Activated T-helper 1 cell treated with Interleukin-2 at 50 U/mL for 16 hours (primary cell): Measurements from ENCODE around the gene PRR36.
"Not testable (repeated sequence)": the region's sequence is repeated elsewhere in the genome, so short reads cannot be mapped to it uniquely, and the experiment has no call there.

Source experiments
- DNase-seq: peaks from one replicate; pipeline ENCODE4 v3.0.0-alpha.2; 2020; ENCODE audit warnings: low read depth

PRR36 gene

DNA sequence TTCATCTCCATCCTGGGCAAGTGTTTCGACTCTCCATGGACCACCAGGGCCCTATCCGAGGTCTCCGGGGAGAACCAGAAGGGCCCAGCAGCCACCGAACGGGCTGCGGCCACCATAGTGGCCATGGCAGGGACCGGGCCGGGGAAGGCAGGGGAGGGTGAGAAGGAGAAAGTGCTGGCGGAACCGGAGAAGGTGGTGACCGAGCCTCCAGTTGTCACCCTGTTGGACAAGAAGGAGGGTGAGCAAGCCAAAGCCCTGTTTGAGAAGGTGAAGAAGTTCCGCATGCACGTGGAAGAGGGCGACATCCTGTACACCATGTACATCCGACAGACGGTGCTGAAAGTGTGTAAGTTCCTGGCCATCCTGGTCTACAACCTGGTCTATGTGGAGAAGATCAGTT is 24.8 kb upstream of the PRR36 start:
- DNase-seq = no peak

DNA sequence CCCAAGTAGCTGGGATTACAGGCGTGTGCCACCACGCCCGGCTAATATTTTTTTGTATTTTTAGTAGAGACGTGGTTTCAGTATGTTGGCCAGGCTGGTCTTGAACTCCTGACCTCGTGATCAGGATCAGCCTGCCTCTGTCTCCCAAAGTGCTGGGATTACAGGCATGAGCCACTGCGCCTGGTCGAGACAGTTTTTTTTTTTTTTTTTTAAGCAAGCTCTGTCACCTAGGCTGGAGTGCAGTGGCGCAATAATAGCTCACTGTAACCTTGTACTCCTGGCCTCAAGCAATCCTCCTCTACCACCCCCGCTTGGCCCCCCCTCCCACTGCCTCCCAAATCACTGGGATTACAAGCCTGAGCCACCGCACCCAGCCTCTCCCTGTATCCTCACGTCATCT is 23.1 kb upstream of the PRR36 start:
- DNase-seq = no peak

DNA sequence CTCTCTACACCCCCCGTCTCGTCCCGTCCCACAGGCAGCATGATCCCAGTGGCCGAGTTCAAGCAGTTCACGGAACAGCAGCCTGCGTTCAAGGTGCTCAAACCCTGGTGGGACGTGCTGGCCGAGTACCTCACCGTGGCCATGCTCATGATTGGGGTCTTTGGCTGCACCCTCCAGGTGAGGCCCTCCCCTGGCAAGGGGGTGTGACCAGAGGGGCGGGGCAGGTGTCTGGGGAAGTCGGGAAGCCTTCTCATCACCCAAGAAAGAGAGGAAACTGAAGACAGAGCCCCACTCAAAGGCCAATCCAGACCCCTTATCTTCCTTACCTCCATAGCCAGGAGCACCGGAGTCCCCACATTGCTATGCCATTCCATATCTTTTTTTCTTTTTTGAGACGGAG is 21.4 kb upstream of the PRR36 start:
- DNase-seq = no peak

DNA sequence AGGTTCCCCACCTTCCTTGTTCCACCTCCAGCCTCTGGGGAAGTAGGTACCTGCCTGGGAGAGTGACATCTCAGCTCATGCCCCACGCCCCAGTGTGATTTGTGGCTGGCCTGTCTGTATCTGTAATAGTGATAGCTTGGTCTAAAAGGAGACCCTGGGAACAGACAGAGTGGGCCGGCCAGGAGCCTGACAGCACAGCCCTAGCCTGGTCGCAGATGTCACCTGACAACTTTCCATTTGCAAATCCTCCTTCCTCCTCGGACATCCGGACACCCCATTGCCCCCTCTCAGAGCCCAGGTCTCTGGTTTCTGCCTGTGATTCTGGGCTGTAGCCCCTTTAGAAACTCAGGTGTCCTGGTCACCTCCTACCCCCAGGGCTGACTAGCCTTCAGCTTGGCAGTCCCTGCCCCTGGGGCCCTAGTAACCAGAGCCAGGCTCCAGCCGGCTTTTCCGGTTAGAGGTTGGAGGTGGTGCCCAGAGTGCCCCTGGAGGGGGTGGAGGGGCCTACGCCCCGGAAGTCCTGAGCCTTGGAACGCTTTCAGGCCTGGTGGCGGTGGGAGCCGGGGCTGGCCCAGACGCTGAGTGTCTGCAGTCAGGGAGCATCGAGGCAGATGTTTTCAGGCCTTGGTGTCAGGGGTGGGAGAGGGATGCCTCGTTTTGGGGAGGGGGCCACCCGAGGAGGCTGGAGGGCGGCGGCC is 20.6 kb upstream of the PRR36 start:
- DNase-seq = no peak

DNA sequence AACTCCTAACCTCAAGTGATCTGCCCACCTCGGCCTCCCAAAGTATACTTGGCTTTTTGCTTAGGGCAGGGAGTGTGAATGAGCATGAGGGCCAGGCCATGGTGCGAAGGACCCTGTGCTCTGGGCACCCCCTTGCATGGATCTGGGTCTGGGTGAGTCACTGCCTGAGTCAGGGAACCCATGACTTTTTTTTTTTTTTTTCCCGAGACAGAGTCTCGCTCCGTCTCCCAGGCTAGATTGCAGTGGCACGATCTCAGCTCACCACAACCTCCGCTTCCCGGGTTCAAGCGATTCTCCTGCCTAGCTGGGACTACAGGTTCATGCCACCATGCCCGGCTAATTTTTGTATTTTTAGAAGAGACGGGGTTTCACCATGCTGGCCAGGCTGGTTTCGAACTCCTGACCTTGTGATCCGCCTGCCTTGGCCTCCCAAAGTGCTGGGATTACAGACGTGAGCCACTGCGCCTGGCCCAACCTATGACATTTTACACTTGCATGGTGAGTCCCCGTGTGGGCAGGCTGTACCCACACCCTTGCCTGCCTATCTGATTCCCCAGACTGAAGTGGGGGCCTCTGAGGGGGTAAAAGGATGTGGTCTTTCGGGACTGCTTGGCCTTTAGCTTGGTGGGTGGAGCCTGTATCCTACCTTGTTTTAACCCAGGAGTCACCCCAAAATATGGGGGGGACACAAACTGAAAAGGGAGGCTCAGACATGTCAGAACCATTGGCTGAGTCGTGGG is 19.3 kb upstream of the PRR36 start:
- DNase-seq = not testable (repeated sequence)

DNA sequence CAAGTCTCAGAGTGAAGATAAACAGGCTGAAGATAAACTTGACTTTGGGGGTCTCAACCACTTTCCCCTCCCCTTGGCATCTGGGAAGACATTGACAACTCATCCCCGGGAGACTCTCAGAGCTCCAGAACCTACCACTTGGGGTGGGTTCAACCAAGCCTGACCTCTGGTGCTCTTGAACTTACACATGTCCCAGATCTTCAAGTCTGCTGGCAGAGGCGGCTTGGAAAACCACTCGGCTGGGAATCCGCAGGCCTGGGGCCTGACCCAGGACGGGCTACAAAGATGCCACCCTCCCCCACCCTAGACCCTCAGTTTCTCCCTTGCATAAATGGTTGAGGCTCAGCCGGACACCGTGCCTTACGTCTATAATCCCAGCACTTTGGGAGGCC is 14.6 kb upstream of the PRR36 start:
- DNase-seq = no peak

DNA sequence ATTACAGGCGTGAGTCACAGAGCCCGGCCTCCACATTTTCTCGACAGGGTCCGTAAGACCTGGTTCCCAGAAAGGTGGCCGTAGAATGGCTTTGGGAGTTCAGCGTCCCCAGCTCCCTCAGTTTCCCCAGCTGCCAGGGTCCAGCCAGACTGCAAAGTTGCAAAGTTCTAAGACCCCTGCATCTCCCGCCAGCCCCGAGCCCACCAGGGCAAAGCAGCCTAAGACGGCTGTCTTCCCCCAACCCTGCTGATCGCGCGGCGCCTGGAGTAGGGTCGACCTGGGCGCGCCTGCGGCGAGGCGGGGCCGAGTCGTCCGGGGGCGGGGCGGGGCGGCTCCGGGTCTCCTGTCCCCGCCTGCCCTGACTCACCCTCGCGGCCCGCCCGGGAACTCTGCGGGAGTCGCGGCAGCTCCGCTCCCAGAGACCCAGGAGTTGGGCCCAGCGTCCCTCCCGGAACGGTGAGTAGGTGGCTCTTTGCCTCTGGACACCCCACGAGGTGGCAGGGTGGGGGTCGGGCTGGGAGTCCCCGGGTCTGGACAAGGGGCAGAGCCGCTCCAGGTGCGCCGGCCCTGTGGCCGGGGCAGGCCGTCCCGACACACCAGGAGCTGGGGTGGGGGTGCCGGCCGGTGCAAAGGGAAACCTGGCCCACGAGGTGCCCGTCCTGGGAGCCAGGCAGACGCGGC is 14.1 kb upstream of the PRR36 start, which contains the start of gene LRRC8E:
TSS of gene LRRC8E (plus strand) at position 366 of the 681 bp plus-strand sequence. CDS start 7,094 bp downstream, outside the sequence.
- no peak for DNase-seq

DNA sequence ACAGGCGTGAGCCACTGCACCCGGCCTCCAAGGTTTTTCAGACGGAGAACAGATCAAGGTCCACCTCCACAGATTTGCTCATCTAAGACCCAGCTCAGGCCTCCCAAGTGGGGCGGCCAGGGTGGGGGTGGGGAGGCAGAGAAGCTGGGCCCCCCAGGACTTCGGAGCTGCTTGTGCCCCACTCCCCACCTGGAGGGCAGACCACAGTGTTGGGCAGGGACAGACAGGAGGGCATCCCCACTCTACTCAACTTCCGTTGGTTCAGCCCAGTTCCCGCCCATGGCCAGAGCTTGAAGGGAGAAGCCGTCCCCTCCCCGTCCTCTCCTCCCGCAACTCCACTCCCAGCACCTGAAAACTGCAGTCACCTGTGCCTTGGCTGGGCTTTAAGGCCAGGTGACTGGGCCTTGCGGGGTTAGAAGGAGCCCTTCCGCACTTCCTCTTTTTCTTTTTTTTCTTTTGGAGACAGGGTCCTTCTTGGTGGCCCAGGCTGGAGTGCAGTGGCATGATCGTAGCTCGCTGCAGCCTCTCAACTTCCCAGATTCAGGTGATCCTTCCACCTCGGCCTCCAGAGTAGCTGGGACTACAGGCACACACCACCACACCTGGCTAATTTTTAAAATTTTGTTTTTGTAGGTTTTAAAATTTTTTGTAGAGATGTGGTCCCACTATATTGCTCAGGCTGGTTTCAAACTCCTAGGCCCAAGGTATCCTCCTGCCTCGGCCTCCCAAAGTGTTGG is 13.4 kb upstream of the PRR36 start:
- DNase-seq = no peak

DNA sequence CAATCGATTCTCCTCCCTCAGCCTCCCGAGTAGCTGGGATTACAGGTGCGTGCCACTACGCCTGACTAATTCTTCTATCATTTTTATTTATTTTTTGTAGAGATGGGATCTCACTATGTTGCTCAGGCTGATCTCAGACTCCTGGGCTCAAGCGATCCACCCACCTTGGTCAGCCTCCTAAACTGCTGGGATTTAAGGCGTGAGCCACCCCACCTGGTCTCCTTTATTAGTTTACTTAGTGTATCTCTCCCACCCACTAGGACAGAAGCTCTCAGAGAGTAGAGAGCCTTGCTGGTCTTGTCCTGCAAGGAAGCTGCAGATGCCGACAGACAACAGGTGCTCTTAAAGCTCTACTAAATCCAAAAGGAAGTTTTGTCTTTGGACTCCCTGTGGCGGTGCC is 11.6 kb upstream of the PRR36 start:
- no peak for DNase-seq

DNA sequence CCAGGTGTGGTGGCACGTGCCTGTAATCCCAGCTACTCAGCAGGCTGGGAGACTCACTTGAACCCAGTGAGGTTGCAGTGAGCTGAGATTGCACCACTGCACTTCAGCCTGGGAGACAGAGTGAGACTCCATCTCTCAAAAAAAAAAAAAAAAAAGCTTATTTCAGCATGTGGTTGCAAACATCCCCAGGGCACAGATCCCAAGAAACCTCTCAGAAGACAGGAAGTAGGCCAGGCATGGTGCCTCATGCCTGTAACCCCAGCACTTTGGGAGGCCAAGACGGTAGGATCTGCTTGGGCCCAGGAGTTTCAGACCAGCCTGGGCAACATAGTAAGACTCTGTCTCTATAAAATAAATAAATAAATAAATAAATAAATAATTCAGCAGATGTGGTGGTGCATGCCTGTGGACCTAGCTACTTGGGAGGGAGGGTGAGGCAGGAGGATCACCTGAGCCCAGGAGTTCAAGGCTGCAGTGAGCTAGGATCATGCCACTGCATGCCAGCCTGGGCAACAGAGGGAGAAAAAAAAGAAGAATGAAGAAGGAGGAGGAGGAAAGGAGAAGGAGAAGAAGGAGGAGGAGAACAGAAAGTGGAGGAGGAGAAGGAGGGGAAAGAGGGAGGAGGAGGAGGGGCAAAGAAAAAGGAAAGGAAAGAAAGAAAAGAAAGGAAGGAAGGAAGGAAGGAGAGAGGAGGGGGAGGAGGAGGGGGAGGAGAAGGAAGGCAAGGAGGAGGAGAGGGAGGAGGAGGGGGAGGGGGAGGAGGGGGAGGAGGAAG is 9.8 kb upstream of the PRR36 start:
- DNase-seq = no peak

DNA sequence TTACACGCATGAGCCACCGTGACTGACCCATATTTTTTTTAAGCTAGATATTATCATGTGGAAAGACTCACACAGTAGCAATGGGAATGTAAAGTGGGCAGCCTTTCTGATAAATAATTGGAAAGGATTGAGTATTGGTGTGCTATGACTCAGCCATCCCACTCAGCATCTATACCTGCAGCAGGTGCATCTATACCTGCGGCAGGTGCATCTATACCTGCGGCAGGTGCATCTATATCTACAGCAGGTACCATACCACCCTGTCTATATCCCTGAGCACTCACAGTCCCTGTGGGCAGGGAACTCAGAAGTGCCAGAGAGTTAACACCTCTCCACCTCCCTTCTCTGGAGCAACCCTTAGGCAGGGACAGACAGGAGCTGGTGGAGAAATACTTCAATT is 8.9 kb upstream of the PRR36 start:
- DNase-seq = no peak

DNA sequence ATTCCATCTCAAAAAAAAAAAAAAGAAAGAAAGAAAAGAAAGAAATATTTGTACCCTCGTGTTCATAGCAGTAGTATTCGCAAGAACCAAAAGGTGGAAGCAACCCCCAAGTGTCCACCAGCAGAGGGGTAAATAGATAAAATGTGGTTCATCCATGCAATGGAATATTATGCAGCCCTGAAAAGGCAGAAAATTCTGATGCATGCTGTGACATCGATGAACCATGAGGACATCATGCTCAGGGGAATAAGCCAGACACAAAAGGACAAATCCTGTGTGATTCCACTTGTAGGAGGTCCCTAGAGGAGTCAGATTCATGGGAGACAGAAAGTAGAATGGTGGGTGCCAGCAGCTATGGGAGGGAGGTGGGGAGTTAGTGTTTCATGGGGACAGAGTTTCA is 7.7 kb upstream of the PRR36 start:
- no peak for DNase-seq

DNA sequence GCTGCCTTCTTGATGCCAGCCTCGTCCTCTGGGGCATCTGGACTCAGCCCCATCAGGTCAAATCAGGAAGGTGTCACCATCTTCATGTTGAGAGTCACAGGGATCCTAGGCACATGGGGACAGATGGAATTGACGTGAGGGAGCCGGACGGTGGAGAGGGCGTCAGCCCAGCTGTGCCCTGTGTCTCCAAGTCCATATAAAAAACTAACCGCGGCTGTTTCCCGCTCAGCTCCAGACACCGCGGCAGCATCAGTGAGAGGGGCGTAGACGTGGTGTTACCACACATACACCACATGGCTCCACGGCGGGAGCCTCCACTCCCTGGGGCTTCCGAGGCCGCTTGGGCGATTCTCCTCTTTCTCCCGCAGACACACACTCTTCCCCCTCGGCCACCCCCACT is 5.6 kb upstream of the PRR36 start:
- no peak for DNase-seq

DNA sequence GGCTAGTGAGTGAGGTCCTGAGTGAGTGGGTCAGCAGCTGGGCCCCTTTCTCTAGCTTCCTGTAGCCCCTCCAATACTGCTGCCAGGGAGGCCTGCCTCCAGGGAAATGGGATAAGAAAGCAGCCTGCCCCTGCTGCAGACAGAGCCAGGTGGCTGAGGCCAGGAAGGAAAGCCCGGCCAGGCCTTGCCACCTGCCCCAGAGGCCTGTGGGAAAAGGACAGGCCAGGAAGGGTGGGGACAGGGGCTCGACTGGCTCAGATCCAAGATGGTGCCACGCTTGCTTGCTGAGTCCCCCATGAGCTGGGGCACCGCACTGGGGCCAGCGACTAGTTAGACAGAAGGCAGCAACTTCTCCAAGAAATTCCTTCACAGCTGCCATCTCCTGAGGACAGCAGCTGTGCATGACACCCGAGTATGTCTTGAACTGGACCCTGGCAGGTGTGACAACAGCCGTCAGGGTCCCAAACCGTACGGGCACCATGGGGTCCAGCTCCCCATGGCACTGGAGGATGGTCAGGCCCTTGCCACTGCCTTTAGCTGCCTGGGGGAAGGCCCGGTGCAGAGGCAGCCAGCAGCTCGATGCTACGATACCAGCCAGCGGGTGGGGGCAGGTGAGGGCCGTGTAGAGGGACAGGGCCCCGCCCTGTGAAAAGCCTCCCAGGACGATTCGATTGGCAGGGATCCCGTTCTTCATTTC is 5.1 kb upstream of the PRR36 start:
- no peak for DNase-seq

DNA sequence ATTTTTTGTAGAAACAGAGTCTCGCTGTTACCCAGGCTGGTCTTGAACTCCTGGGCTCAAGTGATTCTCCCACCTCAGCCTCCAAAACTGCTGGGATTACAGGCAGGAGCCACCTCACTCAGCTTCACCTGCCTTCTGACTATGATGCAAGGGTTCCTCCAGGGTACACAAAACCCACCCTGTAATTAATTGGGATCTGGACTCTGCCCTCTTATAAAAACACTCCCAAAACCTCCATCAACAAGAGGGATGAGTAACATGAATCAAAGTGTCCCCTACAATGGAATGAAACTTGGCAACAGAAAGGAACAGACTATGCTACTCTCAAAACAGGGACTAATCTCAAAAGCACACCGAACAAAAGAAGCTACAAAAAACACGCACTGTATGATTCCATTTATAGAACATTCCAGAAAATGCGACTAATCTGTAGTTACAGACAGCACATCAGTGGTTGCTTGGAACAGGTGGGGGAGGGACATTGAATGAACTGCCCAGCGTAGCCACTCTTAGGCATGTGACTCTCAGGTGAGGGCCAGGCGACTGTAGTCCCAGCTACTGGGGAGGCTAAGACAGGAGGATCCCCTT is 3.2 kb upstream of the PRR36 start:
- DNase-seq = no peak

DNA sequence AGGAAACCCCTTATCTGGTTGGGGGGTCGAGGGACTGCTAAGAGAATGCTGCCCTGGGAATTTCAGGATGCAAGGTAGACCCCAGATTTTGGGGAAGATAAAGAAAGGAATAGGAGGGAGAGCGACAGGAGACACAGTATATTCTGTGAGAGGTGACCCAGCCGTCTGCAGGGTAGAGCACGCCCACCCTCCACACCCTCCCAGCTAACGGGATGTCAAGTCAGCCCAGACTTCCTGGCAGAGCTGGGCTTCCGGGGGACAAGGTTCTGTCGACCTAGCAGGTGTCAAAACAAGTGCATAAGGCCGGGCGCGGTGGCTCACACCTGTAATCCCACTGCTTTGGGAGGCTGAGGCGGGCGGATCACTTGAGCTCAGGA is 695 bp upstream of the PRR36 start:
- DNase-seq = no peak

DNA sequence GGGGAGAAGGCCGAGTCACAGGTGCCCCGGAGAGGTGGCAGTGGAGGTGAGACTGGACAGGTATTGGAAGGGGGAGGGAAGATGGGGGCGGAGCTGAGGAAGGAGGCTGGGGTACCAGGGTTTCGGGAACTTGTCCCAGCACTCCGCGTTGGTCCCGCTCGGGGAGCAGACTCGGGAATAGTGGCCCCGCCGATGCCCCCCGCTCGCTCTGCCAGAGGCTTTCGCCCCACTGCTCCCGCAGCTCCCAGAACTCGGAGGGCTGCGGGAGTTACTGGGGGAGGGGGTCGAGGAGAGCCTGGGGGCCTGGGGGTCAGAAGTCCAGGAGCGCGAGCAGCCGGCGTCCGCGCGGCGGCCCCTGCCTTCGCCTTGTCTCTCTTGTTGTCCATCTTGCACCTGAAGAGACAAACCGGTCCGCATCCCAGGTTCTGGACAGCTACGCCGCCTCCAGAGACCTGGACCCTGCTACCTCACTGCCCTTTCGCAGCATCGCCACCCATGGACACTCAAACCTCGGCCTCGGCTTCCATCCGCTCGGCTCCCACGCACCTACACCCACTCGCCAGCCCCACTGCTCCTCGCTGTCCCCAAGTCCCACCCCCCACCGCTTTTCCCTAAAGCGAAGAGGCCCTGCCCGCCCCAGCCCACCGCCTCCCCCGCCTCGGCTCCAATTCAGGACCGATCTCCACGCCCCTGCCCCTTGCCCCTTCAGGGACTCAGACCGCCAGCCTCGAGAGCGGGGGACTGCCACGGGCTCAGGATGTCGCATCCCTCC is 700 bp downstream of the PRR36 start:
- DNase-seq = no peak

DNA sequence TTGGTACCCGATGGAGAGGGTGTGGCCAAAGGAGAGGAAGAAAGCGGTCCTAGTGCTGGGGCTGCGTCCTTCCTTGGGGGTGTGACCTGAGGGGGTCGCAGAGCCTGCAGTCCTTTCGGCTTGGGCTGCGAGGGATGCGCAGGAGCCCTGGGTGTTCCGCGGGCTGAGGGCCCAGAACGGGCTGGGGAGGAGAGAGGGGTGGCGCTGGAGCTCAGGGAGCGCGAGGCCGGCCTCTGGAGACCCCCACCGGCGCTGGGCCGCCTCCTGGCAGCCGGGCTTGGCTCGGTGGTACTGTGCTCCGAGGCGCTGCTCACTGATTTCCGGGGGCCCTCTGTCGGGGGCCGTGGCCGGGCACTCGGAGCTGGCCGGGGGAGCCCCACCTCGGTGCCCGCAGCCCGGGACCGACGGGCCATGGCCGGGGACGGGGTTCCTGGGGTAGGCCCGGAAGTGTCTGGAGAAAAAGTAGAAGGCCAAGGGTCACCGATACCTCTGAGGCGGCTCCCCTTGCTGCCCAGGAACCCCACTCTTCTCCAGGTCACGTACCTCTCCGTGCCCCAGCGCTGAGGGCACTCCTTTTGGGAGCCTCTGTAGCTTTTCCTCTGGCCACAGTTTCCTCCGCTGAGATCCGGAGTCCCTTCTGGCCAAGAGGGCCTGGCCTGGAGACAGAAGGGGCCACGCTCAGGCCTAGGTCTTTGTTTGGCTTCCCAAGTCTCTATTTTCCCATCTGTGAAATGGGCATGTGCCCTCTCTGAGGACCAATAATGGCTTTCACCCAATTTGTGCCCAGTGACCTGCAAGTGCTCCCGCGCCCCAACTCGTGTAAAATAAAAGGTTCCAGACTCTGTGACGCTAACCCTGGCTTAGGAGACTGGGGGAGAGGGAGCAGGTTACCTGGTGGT is 1.6 kb downstream of the PRR36 start:
- no peak for DNase-seq
